ENCODE results near the gene TSSK6. TPM values are rescaled to one million over a fixed set of nuclear protein-coding genes. Genes with fewer than 3 reads are reported as not detected.

The TSSK6 gene
- total and polyA plus RNA-seq, 2 experiments from 2014 or later = 0.63 to 4.9 TPM

DNA sequence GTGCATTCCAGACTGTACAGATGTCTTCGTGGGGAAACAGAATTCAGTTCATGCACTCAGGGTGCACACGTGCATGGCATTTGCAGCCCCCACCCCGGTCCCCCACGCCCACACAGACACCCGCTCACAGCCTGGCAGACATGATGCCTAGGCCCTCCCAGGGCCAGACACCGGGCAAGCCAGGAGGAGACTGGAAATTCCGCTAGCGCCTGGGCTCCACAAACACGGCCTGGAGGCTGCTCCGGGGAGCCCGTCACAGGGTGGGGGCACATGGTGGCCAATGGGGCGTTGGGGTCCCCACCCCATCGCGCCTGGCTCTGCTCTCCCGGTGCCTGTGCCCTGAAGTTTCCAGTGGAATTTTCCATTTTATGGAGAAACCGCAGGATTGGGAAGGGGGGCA, 26.3 kb upstream of the TSSK6 start:
- H3K27ac Mint-ChIP-seq = no peak overlapping the region
- Histone ChIP-seq H3K36me3 (ENCODE audit: insufficient read depth) (no peaks in the 10 kb centered on the region), H3K4me3 (no peak overlapping the region), H3K79me2 (replicated peaks; ENCODE audit: insufficient read depth) (no peaks in the 10 kb centered on the region), H3K4me2 (no peak overlapping the region), H3K27ac (ENCODE audit: low read depth) (no peak overlapping the region), H3K9me2 (ENCODE audit: insufficient read depth) (no peaks in the 10 kb centered on the region), H2AFZ (no peak overlapping the region), H3F3A (replicated peaks; ENCODE audit: low read depth) (peaks cover 14% of the 10 kb centered on the region; the same call in 1 of the 2 replicates), H3K27me3 (ENCODE audit: insufficient read depth) (peaks cover 30% of the 10 kb centered on the region), H4K20me1 (replicated peaks; ENCODE audit: insufficient read depth) (0 out of 2 replicates have a peak, but pooled peaks cover 5% of the 10 kb centered on the region), H3K4me1 (ENCODE audit: insufficient read depth) (peaks cover 5% of the 10 kb centered on the region; the same call in 1 of the 2 replicates)
- peaks cover 8% of the 10 kb centered on the region; the same call in 2 of the 3 replicates for H3K4me1 Mint-ChIP-seq
- no peaks in the 10 kb centered on the region for H3K9me3 Mint-ChIP-seq
- TF ChIP-seq, protein P1, sequence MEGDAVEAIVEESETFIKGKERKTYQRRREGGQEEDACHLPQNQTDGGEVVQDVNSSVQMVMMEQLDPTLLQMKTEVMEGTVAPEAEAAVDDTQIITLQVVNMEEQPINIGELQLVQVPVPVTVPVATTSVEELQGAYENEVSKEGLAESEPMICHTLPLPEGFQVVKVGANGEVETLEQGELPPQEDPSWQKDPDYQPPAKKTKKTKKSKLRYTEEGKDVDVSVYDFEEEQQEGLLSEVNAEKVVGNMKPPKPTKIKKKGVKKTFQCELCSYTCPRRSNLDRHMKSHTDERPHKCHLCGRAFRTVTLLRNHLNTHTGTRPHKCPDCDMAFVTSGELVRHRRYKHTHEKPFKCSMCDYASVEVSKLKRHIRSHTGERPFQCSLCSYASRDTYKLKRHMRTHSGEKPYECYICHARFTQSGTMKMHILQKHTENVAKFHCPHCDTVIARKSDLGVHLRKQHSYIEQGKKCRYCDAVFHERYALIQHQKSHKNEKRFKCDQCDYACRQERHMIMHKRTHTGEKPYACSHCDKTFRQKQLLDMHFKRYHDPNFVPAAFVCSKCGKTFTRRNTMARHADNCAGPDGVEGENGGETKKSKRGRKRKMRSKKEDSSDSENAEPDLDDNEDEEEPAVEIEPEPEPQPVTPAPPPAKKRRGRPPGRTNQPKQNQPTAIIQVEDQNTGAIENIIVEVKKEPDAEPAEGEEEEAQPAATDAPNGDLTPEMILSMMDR (conservative IDR thresholded peaks at IDR 0.05; ENCODE audit: low read depth in 2 of 2) = no peak
- TF ChIP-seq EZH2phosphoT487 (IDR thresholded peaks at IDR 0.05; ENCODE audit: unreplicated experiment) (no peak), EZH2 (IDR thresholded peaks at IDR 0.05; ENCODE audit: low read depth, unreplicated experiment) (no peak), JUNB (IDR thresholded peaks at IDR 0.05; ENCODE audit: unreplicated experiment) (no peak)
- H3K27me3 Mint-ChIP-seq (ENCODE audit: insufficient read depth, low read depth, poor library complexity) = peaks cover 21% of the 10 kb centered on the region
- DNase-seq (ENCODE audit: low spot score) (peak; percentile 2), ATAC-seq (no peak)
- no peaks in the 10 kb centered on the region; the same call in 2 of the 3 replicates for H3K36me3 Mint-ChIP-seq (ENCODE audit: low read depth)
- H3K4me3 Mint-ChIP-seq = no peak overlapping the region

DNA sequence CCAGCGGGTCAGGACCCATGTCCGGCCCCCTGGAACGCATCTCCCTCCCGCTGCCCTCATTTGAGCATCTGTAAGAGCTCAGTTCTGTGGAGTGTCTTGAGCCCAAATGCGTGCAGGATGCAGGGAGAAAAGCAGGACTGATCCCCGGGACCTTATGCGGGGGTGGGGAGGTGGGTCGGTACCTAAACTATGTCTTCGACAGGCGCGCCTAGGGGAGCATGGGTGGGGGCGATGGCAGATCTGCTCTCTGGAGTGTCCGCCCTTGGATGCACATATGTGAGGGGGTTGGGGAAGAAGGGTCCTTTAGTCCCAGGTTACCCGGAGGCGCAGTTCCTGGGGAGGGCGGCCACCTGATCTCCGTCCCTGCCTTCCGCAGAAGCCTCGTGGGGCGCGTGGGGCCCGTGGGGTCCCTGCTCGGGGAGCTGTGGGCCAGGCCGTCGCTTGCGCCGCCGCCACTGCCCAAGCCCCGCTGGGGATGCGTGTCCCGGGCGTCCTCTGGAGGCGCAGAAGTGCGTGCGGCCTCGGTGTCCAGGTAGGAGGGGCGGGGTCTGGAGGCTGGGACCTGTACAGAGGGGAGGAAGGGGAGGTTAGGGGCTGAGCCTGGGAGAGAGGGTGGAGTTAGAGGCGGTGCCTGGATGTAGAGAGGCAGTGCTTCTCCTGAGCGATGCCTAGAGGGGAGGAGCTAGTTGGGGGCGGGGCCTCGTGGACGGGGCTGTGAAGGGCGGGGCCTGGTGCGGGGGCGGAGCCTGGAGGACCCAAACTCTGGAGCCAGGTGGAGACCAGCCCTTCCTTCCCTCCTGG, 25.6 kb upstream of the TSSK6 start:
- Histone ChIP-seq H3K79me2 (replicated peaks; ENCODE audit: insufficient read depth) (no peaks in the 10 kb centered on the region), H3K4me1 (ENCODE audit: insufficient read depth) (peaks cover 5% of the 10 kb centered on the region; the same call in 1 of the 2 replicates), H3K27me3 (ENCODE audit: insufficient read depth) (peaks cover 30% of the 10 kb centered on the region), H4K20me1 (replicated peaks; ENCODE audit: insufficient read depth) (0 out of 2 replicates have a peak, but pooled peaks cover 5% of the 10 kb centered on the region), H3K4me2 (peak overlapping the region; percentile 97), H3K4me3 (peak overlapping the region; percentile 74), H3K36me3 (ENCODE audit: insufficient read depth) (no peaks in the 10 kb centered on the region), H2AFZ (peak overlapping the region; percentile 87; the same call in 1 of the 2 replicates), H3K27ac (ENCODE audit: low read depth) (no peak overlapping the region), H3F3A (replicated peaks; ENCODE audit: low read depth) (peaks cover 15% of the 10 kb centered on the region; the same call in 1 of the 2 replicates), H3K9me2 (ENCODE audit: insufficient read depth) (no peaks in the 10 kb centered on the region)
- H3K36me3 Mint-ChIP-seq (ENCODE audit: low read depth) = no peaks in the 10 kb centered on the region; the same call in 2 of the 3 replicates
- ATAC-seq = peak; percentile 82
- H3K9me3 Mint-ChIP-seq = no peaks in the 10 kb centered on the region
- peaks cover 8% of the 10 kb centered on the region; the same call in 2 of the 3 replicates for H3K4me1 Mint-ChIP-seq
- peak; percentile 99 for DNase-seq (ENCODE audit: low spot score)
- peaks cover 26% of the 10 kb centered on the region for H3K27me3 Mint-ChIP-seq (ENCODE audit: insufficient read depth, low read depth, poor library complexity)
- peak overlapping the region; percentile 88; the same call in 1 of the 2 replicates for H3K27ac Mint-ChIP-seq
- TF ChIP-seq, protein P2, sequence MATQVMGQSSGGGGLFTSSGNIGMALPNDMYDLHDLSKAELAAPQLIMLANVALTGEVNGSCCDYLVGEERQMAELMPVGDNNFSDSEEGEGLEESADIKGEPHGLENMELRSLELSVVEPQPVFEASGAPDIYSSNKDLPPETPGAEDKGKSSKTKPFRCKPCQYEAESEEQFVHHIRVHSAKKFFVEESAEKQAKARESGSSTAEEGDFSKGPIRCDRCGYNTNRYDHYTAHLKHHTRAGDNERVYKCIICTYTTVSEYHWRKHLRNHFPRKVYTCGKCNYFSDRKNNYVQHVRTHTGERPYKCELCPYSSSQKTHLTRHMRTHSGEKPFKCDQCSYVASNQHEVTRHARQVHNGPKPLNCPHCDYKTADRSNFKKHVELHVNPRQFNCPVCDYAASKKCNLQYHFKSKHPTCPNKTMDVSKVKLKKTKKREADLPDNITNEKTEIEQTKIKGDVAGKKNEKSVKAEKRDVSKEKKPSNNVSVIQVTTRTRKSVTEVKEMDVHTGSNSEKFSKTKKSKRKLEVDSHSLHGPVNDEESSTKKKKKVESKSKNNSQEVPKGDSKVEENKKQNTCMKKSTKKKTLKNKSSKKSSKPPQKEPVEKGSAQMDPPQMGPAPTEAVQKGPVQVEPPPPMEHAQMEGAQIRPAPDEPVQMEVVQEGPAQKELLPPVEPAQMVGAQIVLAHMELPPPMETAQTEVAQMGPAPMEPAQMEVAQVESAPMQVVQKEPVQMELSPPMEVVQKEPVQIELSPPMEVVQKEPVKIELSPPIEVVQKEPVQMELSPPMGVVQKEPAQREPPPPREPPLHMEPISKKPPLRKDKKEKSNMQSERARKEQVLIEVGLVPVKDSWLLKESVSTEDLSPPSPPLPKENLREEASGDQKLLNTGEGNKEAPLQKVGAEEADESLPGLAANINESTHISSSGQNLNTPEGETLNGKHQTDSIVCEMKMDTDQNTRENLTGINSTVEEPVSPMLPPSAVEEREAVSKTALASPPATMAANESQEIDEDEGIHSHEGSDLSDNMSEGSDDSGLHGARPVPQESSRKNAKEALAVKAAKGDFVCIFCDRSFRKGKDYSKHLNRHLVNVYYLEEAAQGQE (IDR thresholded peaks at IDR 0.05; ENCODE audit: unreplicated experiment) = no peak
- TF ChIP-seq, protein P1 (conservative IDR thresholded peaks at IDR 0.05; ENCODE audit: low read depth in 2 of 2) = peak in 1 of 2 experiments; percentile 45; a peak in 2 of 4 replicates
- peak overlapping the region; percentile 68; the same call in 2 of the 3 replicates for H3K4me3 Mint-ChIP-seq

Data from GM23338 (cell line).